Muscle layer of duodenum (tissue), 2 donors: ENCODE results near the gene R3HDM4.

Experiments used
- H3K27ac ChIP-seq: one replicate; pipeline ENCODE4 v1.7.0; 2013; ENCODE audit warnings: mild to moderate bottlenecking, low read length
- H3K27me3 ChIP-seq: one replicate; pipeline ENCODE4 v1.7.0; 2013; ENCODE audit warnings: low read depth, mild to moderate bottlenecking, control low read depth, low read length
- H3K36me3 ChIP-seq, 2 donors: one replicate each; pipeline ENCODE4 v1.7.0; 2013; ENCODE audit warnings: low read length in 2 of 2, control low read depth in 1 of 2, mild to moderate bottlenecking in 1 of 2; ENCODE audit not compliant: insufficient read depth in 2 of 2, control insufficient read depth in 1 of 2
- H3K4me1 ChIP-seq, 2 donors: one replicate each; pipeline ENCODE4 v1.7.0; 2013; ENCODE audit warnings: low read length in 2 of 2, mild to moderate bottlenecking in 2 of 2, control low read depth in 1 of 2, moderate library complexity in 1 of 2; ENCODE audit not compliant: insufficient read depth in 2 of 2, control insufficient read depth in 1 of 2
- H3K4me3 ChIP-seq, 2 donors: one replicate each; pipeline ENCODE4 v1.7.0; 2013; ENCODE audit warnings: low read length in 2 of 2, low read depth in 1 of 2, mild to moderate bottlenecking in 1 of 2
- H3K9me3 ChIP-seq, 2 donors: one replicate each; pipeline ENCODE4 v1.7.0; 2013; ENCODE audit warnings: low read length in 2 of 2, control low read depth in 1 of 2, mild to moderate bottlenecking in 1 of 2; ENCODE audit not compliant: control insufficient read depth in 1 of 2
- donor health status: healthy.

R3HDM4 gene

DNA sequence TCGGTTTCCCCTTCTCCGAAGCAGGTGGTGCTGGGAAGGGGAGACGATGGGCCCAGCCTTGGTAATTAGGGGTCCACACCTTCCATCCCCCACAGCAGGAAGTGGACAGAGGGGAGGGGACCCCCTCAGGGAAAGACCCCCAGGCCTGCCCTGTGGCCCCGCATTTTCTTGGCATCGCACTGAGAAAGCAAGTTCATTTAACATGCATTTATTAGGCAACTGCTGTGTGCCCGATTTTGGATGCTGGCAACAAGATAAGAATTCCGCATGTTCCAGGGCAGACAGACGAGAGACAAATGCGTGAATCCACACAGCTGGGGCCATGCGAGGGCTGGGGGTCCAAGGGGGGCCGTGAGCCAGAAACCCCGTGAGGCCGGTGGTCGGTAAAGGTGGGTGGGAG, 41.3 kb upstream of the R3HDM4 start:
- no peak overlapping the region for H3K27ac ChIP-seq
- H3K9me3 ChIP-seq = no peaks in the 10 kb centered on the region
- no peaks in the 10 kb centered on the region for H3K27me3 ChIP-seq
- no peaks in the 10 kb centered on the region for H3K36me3 ChIP-seq
- peaks cover 0 to 12% of the 10 kb centered on the region in 2 donors for H3K4me1 ChIP-seq
- H3K4me3 ChIP-seq = no peak overlapping the region

DNA sequence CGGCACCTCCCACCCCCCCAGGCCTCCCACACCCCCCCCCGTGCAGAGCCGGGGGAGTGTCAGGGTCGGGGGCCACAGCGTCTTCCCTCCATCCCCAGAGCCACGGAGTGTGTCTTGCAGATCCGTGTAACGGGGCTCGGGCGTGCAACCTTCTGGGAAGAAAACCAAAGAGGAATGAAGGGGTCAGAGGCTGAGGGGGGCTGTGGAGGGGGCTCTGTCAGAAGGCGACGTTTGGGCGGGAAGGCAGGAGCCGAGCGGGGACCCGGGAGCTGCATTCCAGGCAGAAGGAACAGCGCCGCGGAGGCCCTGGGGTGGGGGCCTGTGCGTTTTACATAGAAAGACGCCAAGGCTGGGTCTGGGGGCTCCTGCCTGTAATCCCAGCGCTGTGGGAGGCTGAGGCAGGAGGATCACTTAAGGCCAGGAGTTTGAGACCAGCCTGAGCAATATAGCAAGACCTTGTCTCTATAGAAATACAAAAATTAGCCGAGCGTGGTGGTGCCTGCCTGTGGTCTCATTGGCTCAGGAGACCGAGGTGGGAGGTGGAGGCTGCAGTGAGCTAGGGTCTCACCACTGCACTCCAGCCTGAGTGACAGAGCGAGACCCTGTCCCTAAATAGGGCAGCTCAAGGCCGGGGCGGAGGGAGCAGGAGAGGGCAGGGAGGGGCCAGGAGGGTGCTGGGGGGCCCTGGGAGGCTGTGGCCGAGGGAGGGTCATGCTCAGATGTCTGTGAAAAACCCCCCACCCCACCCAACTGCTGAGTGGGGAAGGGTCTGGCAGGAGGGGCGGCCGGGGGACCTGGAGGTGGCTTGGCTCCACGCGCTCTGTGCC, 40.6 kb upstream of the R3HDM4 start:
- H3K27ac ChIP-seq = no peak overlapping the region
- peaks cover 0 to 12% of the 10 kb centered on the region in 2 donors for H3K4me1 ChIP-seq
- H3K9me3 ChIP-seq = no peaks in the 10 kb centered on the region
- no peaks in the 10 kb centered on the region for H3K27me3 ChIP-seq
- H3K36me3 ChIP-seq = no peaks in the 10 kb centered on the region
- no peak overlapping the region for H3K4me3 ChIP-seq

DNA sequence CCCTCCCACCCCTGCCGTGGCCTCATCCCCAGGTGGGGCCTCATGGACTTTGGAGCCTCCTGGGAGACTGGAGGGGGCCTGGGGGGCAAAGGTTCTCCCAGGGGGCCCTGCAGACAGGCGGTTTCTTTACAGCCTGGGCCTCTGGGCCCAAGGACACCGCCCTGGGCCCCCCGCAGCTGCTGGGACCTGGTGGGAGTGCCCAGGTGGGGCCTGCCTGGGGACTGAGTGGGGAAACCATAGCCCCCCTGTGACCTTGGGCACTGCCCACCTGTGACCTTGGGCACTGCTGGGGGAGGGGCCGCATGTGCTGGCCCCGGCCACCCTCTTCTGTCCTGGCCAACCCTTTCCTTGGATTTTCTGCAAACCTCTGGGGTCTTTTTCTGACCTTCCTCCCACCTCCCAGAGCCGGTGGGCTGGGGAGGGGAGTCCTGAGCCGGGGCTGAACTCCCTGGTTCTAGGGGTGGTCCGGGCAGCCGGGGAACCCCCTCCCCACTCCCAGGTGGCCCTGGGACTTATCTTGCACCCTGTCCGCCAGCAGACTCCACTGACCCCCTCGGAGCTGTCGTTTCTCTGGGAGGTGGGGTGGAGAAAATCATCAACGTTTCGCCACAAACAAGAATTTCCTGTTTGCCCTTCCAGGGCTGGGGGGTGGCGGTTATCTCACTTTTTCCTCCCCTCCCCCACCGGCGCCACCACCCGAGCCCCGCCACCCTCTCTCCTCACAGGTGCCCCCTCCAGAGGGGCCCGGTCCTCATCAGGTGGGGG, 39.8 kb upstream of the R3HDM4 start:
- Histone ChIP-seq H3K9me3 (no peaks in the 10 kb centered on the region), H3K27me3 (no peaks in the 10 kb centered on the region), H3K27ac (no peak overlapping the region), H3K4me3 (no peak overlapping the region), H3K4me1 (peaks cover 0 to 12% of the 10 kb centered on the region in 2 donors), H3K36me3 (no peaks in the 10 kb centered on the region)

DNA sequence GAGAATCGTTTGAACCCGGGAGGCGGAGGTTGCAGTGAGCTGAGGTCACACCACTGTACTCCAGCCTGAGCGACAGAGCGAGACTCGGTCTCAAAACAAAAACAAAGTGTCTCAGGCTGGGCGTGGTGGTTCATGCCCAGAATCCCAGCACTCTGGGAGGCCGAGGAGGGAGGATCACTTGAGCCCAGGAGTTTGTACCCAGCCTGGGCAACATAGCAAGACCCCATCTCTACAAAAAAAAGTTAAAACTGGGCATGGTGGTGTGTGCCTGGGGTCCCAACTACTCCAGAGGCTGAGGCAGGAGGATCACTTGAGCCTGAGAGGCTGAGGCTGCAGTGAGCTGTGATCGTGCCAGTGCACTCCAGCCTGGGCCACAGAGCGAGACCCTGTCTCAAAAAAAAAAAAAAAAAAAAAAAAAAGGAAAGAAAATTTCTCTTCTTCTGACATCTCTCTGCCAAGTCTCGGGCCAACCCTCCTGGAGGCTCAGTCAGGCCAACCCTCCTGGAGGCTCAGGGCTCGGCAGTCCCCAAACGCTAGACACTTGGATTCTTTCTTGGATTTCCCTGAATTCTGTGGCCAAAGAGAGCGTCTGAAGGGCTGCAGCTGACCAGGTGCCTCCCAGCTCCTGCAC, 39.1 kb upstream of the R3HDM4 start:
- no peaks in the 10 kb centered on the region for H3K9me3 ChIP-seq
- no peak overlapping the region for H3K27ac ChIP-seq
- peaks cover 0 to 12% of the 10 kb centered on the region in 2 donors for H3K4me1 ChIP-seq
- no peaks in the 10 kb centered on the region for H3K36me3 ChIP-seq
- H3K27me3 ChIP-seq = no peaks in the 10 kb centered on the region
- no peak overlapping the region for H3K4me3 ChIP-seq

DNA sequence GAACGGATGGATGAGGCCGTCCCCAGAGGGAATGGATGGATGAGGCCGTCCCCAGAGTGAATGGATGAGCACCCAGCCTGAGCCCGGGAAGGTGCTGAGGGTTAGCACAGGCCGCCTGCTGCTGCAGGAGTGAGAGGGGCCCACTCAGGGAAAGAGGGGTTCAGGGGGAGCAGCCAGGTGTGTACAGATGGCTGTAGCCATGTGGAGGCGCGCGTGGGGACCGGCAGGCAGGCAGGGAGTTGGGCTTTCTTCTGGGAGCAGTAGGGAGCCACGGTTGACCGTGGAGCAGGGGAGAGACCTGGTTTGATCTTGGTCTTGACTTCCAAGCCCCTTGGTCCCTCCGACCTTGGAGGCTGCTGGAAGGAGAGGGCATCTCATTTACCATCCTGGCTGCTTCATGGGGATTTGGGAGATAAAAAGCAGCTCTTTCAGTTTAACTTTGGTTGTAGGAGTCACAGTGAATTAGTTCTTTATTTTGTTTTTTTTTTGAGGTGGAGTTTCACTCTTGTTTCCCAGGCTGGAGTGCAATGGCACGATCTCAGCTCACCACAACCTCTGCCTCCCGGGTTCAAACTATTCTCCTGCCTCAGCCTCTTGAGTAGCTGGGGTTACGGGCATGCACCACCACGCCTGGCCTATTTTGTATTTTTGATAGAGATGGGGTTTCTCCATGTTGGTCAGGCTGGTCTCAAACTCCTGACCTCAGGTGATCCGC, 37.5 kb upstream of the R3HDM4 start:
- Histone ChIP-seq H3K9me3 (no peaks in the 10 kb centered on the region), H3K4me3 (no peak overlapping the region), H3K27me3 (no peaks in the 10 kb centered on the region), H3K27ac (no peak overlapping the region), H3K4me1 (peaks cover 0 to 9% of the 10 kb centered on the region in 2 donors), H3K36me3 (no peaks in the 10 kb centered on the region)

DNA sequence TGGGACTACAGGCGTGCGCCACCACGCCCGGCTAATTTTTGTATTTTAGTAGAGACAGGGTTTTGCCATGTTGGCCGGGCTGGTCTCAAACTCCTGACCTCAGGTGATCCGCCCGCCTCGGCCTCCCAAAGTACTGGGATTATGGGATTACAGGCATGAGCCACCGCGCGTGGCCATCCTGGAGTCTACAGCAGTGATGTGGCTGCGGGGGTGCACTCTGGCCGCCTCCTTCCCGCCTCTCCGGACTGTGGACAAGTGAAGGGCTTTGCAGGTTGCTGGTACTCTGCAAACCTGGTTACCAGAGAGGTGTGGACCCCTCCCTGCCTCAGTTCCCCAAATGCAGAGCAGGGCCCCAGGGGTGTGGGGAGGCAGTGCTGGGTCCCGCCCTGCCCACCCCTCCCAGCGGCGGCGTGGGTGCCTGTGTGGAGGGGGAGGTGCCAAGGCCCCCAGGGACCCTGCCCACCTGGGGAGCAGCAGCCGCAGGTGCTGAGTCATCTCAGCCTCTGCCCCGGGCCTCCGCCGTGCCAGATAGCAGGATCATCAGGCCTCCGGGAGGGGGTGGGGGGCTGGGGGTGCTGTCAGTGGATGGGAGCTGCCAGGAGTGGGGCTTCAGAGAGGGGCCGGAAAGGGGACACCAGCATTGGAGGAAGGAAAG, 36.0 kb upstream of the R3HDM4 start:
- Histone ChIP-seq H3K27ac (no peak overlapping the region), H3K9me3 (no peaks in the 10 kb centered on the region), H3K4me1 (peaks cover 0 to 9% of the 10 kb centered on the region in 2 donors), H3K27me3 (no peaks in the 10 kb centered on the region), H3K36me3 (no peaks in the 10 kb centered on the region), H3K4me3 (no peak overlapping the region)

DNA sequence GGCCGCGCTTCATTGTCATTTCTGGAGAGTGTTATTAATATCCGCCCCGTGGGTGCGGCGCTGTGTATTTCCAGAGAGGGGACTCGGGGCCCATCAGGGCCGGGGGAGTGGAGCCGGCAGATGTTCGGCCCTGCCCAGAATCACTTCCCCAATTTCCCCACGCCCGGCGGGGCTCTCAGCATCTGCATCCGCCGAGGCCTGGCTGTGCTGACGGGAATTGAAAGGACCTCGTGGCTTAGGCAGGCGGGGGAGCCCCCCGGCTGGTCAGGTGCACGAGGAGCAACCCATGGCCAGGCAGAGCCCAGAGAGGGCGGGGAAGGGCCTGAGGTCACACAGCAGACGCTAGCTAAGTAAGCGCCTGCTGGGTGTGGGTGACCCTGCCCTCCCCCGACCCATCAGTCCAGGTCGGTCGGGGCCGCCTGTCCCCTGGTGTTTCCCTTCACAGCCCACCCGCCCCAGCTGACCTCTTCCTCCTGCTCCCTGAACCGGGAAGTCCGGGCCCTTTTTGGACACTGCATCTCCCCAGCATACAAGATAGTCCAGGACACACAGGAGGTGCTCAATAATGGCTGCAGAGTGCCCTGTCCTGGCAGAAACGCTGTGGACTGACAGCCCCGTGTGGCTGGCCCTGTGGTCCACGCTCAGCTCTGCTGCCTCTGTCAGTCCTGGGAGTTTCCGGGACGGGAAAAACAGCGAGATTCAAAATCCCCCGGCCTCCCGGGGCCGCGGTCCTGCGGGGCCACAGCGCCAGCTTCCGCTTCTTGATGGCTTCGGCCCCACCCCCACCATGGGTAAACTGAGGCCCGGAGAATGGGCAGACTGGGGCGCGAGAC, 34.9 kb upstream of the R3HDM4 start:
- no peaks in the 10 kb centered on the region for H3K27me3 ChIP-seq
- no peaks in the 10 kb centered on the region for H3K36me3 ChIP-seq
- no peaks in the 10 kb centered on the region for H3K9me3 ChIP-seq
- no peak overlapping the region for H3K27ac ChIP-seq
- no peak overlapping the region for H3K4me3 ChIP-seq
- H3K4me1 ChIP-seq = peaks cover 0 to 4% of the 10 kb centered on the region in 2 donors

DNA sequence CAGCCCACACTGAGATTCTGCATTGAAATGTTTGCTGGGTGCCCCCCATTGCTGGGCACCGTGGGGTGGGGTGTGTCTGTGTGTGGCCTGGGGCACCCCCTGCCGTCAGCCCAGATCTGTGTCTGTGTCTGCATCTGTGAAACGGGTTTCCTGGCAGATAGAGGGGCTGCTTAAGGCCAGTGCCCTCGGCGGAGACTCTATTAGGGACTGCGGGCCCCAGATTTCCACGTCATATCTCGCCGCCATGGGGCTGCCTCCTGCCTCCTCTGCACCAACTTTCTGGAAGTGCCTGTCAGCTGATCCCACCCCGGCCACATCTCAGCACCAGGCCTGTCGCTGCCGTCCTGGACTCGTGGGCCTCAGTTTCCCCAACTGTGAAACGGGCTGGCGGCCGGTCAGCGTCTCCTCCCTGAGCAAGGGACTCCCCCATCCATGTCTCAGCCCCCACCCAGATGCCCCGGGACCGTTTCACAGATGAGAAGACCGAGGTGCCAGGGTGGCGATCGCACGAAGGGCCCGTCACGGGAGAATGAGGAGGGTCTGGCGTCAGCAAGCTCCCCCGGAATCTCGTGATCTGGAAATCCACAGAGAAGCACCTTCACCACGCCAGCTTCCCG, 34.2 kb upstream of the R3HDM4 start:
- Histone ChIP-seq H3K9me3 (no peaks in the 10 kb centered on the region), H3K36me3 (no peaks in the 10 kb centered on the region), H3K4me1 (no peaks in the 10 kb centered on the region), H3K4me3 (no peak overlapping the region), H3K27ac (no peak overlapping the region), H3K27me3 (no peaks in the 10 kb centered on the region)

DNA sequence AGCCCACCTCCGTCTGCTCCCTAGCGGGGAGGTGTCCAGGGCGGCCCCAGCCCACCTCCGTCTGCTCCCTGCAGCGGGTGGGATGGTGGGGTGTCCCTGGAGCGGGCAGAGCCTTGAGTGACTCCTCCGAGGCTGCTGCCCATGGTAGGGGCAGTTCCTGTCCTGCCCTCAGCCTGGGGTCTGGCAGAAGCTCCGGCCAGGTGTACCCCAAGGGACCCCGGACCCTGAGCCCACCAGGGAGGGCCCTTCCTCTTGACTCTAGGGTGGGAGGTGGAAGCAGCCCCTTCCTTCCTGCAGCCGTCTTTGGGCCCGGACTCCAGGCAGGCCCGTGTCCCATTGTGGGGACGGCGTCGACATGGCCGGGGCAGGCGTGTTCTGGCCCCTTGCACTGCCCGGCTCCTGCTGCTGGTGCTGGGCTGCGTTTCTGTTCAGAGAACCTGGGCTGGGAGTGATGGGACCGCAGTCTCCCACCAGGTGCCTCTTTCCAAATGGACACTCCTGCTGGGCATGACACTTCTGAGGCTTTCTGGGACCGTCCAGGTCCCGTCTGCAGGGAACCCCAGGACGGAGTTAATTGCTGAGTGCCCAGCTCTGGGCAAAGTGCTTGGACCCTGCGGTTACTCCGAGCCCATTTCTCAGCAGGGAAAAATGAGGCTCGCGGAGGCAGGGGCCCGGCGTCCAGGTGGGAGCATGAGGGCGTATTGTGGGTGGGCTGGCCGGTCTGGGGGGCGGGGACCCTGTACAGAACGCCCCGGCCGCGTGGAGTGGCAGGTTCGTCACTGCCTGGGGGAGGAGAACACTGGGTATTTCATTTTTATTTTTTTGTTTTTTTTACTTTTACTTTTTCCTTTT, 32.6 kb upstream of the R3HDM4 start:
- no peak overlapping the region for H3K4me3 ChIP-seq
- H3K27ac ChIP-seq = no peak overlapping the region

More for the DNA sequence above, 32.6 kb upstream of the R3HDM4 start:
- no peaks in the 10 kb centered on the region for H3K27me3 ChIP-seq
- H3K9me3 ChIP-seq = no peaks in the 10 kb centered on the region
- H3K4me1 ChIP-seq = peaks cover 4 to 8% of the 10 kb centered on the region in 2 donors
- H3K36me3 ChIP-seq = no peaks in the 10 kb centered on the region
